HL-60 (cell line): ENCODE measurements around the gene TLX1.

ENCODE experiments used
- GABPA ChIP-seq: IDR thresholded peaks from 2 replicates; pipeline ENCODE4 v1.6.1; 2012; ENCODE audit warnings: low read depth
- TF ChIP-seq, protein P1 (sequence below): IDR thresholded peaks from one replicate; pipeline ENCODE4 v1.5.1; 2011; ENCODE audit warnings: low read length, control low read depth, inconsistent platforms; ENCODE audit not compliant: insufficient read depth

DNA sequence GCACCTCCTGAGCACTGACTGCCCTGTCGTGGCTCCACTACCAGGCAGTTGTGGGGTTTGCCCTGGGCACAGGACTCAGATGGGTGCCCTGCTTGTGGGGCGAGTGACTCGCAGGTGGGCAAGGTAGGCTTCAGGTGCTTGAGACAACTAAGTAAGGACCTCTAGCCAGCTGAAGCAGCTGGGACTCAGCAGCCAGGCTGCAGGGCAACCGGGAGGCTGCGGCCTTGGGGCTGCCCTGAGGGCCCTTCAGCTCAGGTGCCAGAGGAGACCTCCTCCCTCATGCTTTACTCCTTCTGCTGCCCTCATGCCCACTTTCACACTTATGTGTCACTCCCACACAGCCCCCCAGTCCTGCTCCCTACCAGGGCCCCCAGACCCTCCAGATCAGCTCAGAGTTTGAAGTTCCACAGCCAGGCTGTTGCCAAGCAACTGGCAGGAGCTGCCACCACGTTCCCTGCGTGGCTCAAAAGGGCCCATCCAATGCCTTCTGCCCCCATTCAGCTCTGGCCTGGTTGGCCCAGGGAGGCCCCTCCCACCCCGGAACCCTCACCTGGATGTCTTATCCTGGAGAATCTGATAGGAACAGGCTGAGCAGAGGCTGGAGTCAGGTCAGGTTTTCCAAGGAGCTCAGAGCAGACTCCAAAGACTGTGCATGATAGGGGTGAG is 10.0 kb downstream of the TLX1 start:
- TF ChIP-seq, protein P1, sequence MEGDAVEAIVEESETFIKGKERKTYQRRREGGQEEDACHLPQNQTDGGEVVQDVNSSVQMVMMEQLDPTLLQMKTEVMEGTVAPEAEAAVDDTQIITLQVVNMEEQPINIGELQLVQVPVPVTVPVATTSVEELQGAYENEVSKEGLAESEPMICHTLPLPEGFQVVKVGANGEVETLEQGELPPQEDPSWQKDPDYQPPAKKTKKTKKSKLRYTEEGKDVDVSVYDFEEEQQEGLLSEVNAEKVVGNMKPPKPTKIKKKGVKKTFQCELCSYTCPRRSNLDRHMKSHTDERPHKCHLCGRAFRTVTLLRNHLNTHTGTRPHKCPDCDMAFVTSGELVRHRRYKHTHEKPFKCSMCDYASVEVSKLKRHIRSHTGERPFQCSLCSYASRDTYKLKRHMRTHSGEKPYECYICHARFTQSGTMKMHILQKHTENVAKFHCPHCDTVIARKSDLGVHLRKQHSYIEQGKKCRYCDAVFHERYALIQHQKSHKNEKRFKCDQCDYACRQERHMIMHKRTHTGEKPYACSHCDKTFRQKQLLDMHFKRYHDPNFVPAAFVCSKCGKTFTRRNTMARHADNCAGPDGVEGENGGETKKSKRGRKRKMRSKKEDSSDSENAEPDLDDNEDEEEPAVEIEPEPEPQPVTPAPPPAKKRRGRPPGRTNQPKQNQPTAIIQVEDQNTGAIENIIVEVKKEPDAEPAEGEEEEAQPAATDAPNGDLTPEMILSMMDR = no peak
- TF ChIP-seq GABPA = no peak
